Measurements from ENCODE around the gene ZBTB43.
"Not testable (repeated sequence)": the region's sequence is repeated elsewhere in the genome, so short reads cannot be mapped to it uniquely, and the experiment has no call there.

ZBTB43 gene, protein sequence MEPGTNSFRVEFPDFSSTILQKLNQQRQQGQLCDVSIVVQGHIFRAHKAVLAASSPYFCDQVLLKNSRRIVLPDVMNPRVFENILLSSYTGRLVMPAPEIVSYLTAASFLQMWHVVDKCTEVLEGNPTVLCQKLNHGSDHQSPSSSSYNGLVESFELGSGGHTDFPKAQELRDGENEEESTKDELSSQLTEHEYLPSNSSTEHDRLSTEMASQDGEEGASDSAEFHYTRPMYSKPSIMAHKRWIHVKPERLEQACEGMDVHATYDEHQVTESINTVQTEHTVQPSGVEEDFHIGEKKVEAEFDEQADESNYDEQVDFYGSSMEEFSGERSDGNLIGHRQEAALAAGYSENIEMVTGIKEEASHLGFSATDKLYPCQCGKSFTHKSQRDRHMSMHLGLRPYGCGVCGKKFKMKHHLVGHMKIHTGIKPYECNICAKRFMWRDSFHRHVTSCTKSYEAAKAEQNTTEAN

DNA sequence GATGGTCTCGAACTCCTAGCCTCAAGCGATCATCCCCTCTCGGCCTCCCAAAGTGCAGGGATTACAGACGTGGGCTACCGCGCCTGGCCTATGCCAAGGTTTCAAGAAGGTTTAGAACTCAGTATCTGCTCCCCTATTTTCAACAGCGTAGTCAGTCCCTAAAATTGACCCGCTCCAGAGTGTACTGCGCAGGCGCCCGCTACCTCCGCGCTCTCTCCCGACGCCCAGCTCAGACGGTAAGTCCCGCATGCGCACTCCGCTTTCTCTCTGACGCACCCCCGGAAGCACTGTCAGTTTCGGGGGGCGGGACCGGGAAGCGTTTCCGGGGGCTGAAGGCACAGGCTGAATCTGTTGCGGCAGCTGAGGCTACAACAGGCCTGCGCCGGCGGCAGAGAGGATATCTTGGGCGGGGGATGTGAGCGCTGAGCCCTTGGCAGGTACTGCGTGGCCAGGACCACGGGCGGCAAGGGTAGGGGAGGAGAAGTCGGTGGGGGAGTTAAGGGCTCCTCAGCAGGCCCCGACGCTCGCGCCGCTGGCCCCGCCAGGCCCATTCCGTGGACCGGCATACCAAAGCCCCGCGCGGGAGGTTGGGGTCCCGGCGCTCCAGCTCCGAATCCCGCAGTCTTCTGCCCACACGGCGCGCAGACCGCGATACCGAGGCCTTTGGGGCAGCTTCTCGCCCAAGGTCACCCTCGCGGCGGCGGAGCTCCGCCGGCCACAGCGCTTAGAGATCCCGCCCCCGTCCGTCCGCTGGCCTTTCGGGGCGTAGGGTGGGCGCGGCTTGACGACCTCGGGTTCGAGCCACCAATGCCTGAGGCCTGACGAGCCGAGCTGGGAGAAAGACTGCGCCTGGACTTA lies at the start of gene ZBTB43:
Gene ZBTB43, plus strand, starts transcription at position 345 of the 858 bp plus-strand sequence. CDS start 27,470 bp downstream, outside the sequence.
- peak; percentile 93 to 98 (median 97) for DNase-seq (ENCODE audit: low read depth in 2 of 3, low spot score in 2 of 3)

DNA sequence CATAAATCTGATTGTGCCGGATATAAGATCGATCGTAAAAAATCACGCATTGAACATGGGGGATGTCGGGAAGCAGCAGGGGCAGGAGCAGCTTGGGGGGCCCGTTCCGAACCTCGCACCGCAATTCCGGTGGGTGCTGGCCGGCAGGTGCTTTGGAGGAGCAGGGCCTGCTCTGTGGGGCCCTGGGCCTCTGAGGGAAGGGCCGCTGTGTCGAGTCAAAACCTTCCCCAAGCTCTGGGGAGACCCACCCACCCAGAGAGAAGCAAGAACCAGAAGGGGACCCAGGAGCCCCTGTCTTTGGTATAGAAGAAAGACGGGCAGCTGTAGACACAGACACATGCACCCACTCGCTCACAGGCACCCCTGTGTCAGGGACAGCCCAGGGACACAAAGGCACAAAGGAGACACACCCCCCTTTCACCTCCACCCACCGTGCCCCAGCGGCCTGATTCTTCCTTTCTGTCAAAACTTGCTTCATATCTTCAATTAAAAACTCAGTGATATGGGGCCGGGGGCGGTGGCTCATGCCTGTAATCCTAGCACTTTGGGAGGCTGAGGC lies 49.4 kb upstream of the ZBTB43 start:
- no peak for DNase-seq (ENCODE audit: low read depth in 2 of 3, low spot score in 2 of 3)

DNA sequence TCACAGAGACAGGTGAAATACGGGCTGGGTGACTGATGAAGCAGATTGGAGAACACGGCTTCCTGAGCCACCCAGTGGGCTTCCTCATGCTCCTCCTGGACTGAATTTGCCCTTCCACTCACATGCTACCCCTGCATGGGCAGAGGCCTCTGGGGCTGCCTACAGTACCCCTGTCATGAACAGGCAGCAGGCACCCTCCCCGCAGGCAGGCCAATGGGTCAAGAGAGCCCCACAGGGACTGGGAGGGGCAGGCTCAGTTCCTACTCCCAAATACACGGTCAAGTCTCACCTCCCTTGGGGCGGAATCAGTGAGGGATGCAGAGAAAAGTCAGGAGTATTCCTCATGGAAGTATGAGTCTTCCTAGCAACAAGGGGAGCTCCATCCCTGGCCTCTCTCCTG lies 48.6 kb upstream of the ZBTB43 start:
- DNase-seq (ENCODE audit: low read depth in 2 of 3, low spot score in 2 of 3) = no peak

DNA sequence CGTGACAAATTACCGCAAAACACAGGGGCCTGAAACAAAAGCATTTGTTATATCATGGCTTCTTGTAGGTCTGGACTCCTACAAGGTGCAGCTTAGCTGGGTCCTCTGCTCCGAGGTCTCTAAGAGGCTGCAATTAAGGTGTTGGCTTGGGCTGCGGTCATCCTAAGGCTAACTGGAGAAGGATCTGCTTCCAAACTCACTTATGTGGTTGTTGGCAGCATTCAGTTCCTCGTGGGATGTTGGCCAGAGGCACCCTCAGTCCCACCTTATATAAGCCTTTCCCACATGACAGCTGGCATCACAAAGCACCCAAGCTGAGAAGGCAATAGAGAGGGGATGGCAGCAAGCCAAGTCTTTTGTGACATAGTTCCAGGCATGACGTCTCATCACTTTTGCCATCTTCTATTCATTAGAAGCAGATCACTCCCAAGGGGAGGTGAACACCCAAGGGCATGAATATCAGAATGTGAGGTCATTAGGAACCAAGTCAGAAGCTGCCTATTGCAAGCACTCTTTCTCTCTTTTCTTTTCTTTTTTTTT lies 47.9 kb upstream of the ZBTB43 start:
- no peak for DNase-seq (ENCODE audit: low read depth in 2 of 3, low spot score in 2 of 3)

DNA sequence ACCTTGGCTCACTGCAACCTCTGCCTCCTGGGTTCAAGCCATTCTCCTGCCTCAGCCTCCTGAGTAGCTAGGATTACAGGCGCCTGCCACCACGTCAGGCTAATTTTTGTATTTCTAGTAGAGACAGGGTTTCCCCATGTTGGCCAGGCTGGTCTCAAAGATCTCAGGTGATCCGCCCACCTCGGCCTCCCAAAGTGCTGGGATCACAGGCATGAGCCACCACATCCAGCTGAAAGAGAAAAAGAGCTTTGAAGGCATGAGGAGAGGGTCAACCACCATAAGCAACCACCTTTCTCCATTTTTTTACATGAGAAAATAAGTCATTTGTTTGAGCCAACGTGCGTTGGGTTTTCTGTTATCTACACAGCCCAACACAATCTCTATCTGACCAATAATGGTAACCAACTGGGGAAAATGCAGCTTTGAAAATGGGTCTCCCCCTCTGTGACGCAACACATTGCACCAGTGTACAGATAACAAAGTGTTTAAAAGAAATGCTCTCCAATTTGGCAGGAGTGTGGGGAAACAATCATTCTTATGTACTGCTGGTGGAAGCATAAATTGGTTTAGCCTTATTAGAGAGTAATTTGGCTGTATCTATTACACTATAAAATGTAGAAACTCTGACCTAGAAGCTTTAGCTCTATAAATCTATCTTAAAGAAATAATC lies 45.8 kb upstream of the ZBTB43 start:
- DNase-seq (ENCODE audit: low read depth in 2 of 3, low spot score in 2 of 3) = no peak

DNA sequence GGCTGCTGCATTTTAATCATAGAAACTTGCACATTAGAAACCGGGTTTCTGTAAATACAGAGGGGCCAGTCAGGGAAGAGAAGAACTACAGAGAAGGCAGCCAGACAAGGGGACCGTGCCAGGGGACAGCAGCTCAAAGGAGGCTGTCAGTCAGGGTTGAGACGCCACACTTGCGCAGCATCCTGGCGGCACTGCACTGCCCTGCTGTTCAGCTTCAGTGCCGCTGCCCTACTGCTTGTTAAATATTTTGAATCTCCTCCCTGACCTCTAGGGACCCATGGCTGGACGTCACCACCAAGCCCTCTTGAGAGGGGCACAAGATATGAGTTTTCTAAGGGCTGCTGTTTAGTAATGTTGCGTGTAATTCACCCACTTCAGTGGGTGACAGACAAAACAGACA lies 43.6 kb upstream of the ZBTB43 start:
- DNase-seq (ENCODE audit: low read depth in 2 of 3, low spot score in 2 of 3) = no peak

DNA sequence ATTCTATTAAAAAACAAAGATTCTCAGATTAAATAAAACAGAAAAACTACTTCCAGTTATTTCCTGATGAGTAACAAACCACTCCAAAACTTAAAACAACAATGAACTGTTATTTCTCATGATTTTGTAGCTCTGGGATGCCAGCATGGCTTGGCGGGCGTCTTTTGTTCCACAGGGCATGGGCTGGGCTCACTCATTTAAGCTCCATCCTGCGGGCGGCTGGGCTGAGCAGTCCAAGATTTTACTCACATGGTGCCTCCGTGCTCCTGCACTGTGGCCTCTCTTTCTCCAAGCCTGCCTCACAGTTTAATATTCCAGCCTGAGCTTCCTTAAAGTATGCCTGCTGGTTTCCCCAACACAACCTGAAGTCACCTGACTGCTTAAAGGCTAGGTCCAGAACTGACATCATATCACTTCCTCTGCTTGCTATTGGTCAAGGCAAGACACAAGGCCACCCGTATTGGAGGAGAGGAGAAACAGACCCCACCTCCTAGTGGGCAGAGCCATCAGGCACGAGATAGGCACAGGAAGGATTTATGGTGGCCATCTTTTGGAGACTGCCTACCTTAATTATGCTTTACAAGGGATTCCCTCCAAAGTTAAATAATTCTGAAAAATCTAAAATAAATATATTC lies 41.6 kb upstream of the ZBTB43 start:
- no peak for DNase-seq (ENCODE audit: low read depth in 2 of 3, low spot score in 2 of 3)

DNA sequence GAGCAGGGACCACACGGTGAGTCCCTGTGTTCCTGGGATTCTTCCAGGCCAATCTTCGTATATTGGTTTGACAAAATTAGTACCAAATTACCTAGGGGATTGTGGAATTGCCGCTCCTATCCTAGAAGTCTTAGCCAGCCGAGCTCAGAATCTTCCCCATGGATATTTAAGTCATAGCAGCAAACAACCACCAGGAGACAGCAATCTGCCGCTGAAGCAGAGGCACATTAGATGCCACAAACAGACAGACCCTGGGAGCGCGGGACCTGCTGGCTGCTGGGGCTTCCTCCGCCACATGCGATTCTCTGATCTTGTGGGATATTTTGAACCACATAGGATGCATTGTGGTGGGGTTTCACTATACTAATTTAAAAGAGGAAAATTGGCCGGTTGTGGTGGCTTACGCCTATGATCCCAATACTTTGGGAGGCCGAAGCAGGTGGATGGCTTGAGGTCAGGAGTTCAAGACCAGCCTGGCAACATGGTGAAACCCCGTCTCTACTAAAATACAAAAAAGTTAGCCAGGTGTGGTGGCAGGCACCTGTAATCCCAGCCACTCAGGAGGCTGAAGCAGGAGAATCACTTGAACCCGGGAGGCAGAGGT lies 31.7 kb upstream of the ZBTB43 start:
- no peak for DNase-seq (ENCODE audit: low read depth in 2 of 3, low spot score in 2 of 3)

DNA sequence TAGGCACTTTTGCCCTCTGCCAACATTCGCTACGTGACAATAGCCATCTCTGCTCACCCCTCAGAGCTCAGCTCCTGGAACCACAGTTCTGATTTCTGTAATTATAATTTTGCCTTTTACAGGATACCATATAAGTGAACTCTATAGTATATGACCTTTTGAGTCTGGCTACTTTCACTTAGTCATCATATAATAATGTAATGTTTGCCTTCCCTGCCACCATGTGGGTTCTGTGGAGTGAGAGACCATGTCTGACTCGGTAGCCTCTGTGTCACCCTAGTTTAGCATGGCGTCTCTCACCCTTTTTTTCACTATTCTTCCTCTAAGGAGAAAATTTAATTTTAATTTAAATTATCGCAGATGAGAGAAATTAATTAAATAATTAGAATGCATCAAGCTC lies 28.9 kb upstream of the ZBTB43 start:
- no peak for DNase-seq (ENCODE audit: low read depth in 2 of 3, low spot score in 2 of 3)

DNA sequence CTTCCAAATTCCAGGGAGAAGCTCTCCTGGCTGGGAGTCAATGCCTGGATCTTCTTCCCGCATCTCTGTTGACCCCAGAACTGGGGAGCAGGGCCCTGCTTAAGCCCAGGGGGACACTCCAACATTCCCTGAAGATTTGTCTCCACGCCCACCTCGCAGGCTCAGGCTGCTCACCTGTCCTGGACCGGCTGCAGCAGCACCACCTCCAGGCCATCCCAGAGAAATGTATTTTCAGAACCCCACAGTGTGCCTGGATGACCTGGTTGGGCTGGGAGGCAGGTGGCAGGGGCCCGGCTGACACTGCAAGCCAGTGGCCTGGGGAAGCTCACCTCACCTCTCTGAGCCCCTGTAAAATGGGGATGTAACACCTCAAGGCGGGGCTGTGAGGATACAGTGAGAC lies 27.1 kb upstream of the ZBTB43 start:
- no peak for DNase-seq (ENCODE audit: low read depth in 2 of 3, low spot score in 2 of 3)

DNA sequence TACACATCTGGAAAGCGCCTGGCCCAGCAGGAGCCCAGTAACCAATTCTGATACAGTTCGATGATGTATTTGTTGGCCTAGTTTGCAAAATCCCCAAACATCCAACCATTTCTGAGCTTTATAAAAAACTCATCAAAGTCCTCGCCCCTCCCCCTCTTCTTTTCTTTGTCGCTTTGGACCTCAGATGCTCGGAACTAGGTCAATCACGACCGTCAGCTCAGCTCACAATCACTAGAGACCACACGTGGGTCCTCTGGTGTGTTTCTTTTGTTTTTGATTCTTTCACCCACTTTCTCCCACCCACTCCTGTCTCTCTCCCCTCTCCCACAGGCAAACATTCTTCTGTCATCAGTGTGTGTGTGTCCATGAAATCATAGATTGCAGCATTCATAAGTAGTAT lies 26.7 kb upstream of the ZBTB43 start:
- no peak for DNase-seq (ENCODE audit: low read depth in 2 of 3, low spot score in 2 of 3)

DNA sequence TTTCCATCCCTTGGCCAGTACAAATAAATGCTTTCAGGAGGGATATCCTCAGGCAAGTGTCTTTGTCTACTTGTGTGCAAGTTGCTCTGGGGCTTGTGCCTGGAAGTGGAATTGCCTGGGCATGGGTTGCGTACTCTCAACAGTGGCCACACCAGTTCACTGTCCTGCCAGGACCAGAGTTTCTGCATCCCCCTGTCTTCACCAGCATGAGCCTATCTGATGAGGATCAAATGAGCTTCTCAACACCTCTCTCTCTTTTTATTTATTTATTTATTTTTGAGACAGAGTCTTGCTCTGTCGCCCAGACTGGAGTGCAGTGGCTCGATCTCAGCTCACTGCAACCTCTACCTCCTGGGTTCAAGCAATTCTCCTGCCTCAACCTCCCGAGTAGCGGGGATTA lies 26.1 kb upstream of the ZBTB43 start:
- DNase-seq (ENCODE audit: low read depth in 2 of 3, low spot score in 2 of 3) = not testable (repeated sequence)

DNA sequence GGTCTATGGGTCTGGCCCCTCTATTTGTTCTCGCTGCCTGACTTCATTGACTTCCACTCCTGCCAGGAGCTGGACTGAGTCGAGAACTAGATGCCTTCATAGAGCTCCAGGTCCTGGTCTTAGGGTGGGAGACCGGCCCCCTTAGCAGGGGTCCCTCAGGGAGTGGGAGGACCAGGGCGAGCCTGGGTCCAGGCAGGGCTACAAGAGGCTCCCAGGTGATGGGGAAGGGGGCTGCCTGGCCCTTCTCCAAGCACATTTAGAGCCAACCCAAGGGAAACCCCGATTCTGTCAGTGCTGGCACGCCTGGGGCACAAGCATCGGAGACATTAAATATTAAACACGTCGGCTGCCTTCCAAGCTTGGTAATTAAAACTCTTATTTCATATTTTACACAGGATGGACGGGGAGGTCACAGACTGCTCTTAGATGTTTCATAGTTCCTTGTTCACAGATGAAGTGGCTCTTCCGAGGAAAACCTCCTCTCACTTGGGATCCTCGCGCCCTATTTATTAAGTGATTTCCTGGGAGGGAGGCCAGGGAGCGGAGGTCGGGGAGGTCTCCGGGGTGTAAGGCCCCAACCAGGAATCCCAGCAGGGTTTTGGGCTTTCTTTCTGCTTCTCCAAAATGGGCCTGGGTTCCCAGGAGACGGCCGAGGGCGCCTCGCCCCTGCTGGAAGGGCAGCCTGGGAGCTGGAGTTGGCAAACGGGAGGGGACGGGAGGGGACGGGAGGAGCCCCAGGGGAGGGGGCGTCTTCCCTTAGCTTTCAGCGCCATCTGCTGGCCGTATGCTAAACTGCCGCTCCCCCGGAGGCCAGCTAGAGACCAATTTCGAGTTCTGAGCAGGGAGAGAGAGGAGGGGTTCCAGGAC lies 23.4 kb upstream of the ZBTB43 start:
- peak; percentile 40 to 92 (median 87) for DNase-seq (ENCODE audit: low read depth in 2 of 3, low spot score in 2 of 3)

DNA sequence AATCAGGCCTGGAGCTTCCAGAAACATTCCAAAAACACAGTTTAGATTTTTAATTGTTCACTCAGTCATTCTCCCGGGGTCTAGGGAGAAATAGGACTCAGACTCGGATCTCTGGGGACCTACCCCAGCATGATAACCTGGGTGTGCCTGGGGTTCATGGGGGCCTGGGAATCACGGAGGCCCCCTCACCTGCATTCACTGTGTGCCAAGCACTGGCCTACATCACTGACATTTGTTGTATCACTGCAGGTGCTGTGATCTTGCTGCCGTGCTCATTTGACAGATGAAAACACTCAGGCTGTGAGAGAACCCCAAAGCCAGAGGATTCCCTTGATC lies 22.8 kb upstream of the ZBTB43 start:
- DNase-seq (ENCODE audit: low read depth in 2 of 3, low spot score in 2 of 3) = no peak

DNA sequence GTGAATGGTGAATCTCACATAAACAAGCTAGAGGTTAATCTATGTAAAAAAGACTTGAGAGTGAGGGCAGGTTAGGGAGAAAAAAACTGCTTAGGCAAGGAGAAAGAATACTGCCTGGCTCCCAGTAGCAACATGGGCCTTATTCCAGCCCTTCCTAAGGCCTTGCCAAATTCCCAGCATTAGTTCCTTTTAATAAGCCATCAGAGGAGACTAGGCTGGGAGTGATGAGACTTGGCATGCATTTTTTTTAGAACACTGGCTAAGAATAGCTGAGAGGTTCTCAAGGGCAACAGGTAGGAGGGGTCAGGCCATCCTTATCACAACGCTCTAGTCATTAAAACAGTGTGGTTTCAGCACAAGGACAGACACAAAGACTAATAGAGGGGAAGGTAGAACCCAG lies 20.9 kb upstream of the ZBTB43 start:
- no peak for DNase-seq (ENCODE audit: low read depth in 2 of 3, low spot score in 2 of 3)

DNA sequence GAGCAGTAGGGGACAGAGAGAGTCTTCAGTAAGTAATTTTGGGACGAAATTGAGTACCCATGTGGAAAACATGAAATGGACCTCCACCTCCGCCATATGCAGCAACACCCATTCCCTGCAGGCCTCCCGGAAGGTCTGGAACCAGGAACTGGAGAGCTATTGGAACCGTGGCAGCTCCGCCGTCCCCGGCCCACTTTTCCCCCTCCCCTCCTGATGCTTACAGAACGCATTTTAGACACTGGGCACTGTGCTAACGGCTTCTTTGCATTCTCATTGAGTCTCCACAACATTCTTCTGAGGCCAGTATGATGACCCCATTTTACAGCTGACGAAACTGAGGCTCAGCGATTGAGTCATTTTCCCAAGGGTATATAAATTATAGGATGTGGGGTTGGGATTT lies 20.4 kb upstream of the ZBTB43 start:
- no peak for DNase-seq (ENCODE audit: low read depth in 2 of 3, low spot score in 2 of 3)

DNA sequence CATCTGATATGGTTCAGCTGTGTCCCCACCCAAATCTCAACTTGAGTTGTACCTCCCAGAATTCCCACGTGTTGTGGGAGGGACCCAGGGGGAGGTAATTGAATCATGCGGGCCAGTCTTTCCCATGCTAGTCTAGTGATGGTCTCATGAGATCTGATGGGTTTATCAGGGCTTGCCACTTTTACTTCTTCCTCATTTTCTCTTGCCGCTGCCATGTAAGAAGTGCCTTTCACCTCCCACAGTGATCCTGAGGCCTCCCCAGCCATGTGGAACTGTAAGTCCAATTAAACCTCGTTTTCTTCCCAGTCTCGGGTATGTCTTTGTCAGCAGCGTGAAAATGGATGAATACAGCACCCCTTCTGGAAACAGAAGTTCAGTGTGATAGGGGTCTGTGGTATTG lies 20.0 kb upstream of the ZBTB43 start:
- not testable (repeated sequence) for DNase-seq (ENCODE audit: low read depth in 2 of 3, low spot score in 2 of 3)

DNA sequence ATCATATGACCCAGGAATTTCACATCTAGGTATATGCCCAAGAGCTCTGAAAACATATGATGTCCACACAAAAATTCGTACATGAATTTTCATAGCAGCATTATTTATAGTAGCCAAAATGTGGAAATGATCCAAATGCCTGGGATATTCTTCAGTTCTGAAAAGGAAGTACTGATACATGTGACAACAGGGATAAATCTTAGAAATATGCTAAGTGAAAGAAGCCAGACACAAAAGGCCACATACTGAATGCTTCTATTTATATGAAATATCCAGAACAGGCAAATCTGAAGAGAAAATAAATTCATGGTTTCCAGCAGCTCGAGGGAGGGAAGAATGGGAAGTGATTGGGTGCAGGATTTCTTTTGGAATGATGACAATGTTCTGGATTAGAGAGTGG lies 16.8 kb upstream of the ZBTB43 start:
- no peak for DNase-seq (ENCODE audit: low read depth in 2 of 3, low spot score in 2 of 3)

DNA sequence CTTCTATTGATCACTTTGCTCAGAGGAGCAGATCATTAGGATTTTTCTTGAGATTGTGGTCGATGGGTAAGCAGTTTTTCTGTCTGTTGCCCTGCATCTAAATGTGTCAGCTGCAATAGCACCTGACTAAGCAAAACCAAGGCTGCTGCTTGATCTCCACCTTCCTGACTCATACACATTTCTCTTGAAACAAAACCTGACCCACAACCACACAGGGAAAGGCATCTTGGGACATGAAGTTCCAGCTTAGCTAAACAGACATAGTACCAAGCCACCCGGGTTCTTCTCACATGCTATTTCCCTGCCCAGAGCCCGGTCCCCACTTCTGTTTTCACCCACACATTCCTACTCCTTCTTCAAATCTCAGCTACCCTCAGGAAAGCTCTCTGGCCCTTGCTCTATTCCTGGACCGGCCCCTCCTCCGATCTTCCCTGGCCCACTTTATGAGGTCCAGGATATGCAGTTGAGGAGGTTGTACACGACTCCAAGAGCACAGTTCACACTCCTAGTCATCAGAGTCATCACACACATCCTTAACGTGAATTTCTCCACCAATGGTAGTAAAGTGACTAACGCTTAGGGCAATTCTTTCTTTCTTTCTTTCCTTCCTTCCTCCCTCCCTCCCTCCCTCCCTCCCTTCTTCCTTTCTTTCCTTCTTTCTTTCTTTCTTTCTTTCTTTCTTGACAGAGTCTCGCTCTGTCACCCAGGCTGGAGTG lies 16.0 kb upstream of the ZBTB43 start:
- DNase-seq (ENCODE audit: low read depth in 2 of 3, low spot score in 2 of 3) = no peak

All from activated CD8-positive, alpha-beta memory T cell treated with anti-CD3 and anti-CD28 coated beads for 48 hours (primary cell).